Fibroblast of peridontal ligament (primary cell): ENCODE results near the gene ADAMTS9.

Experiments
- DNase-seq: peaks from one replicate; pipeline ENCODE4 v3.0.0-alpha.2; 2010; ENCODE audit errors: extremely low read depth

The ADAMTS9 gene

DNA sequence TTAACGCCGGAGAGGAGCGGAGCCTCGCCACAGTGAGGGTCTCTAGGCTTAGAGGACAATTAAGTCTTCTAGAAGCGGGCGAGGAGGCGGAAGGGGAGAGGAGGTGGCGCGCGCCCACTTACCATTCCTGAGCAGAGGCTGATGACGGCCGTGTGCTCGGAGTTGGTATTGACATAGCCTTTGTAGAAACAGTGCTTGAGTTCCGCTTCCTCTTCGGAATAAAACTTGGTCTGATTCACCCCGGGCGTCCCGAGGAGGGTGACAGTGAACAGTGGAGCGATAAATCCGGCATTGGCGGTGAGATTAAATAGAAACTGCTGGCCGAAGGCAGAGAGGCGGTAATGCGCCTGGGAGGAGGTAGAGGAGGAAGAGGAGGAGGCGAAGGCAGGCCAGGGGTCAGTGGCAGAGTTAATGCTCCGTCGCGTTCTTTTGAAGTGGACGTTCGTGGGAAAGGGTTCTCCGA, 1.3 kb downstream of the ADAMTS9 start:
- no peak for DNase-seq

- DNase-seq = peak; percentile 93
Observed at GRCh38 chr3:64685800-64686445, 1.9 kb downstream of the ADAMTS9 start.

DNA sequence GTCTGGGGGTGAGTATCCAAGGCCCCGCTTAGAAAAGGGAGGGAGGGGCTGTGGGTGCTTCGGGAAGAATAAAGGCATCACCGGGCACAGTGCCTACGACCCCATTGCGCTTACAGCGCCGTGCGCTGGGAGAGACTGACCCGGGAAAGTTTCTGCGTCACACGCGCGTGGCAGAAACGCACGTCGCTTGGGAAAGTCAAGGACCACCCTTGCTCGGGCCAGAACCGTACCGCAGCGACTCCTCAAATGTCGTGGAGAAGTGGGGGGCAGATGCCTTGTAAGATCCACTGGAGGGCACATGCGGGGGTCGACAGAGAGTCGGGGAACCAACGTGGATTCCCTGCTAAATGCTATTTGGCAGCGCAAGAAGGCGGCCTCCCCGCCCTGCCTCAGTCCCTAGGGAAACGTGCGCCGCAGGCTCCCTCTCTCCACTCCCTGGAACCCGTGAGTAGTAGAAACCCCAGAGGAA, 2.4 kb downstream of the ADAMTS9 start:
- DNase-seq = peak; percentile 72

- DNase-seq = peak; percentile 62
Observed at GRCh38 chr3:64684715-64685261, 3.0 kb downstream of the ADAMTS9 start.

DNA sequence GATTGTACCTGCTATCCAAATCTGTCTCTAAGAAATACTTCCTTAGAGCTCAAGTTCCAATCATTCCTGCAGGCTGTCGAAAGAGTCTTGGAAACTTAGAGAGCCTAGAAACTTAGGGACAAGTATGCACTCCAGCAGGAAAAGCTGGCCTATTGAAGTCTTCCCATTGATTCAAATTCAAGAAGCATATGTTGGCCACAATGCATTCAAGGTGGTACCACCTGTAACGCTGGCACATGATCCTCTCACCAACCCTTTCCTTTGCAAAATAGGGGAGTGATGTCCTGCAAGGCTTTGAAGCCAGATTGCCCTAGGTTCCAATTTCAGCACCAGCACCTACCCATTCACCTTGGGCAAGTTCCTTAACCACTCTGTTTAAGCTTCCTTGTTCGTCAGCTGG, 6.0 kb downstream of the ADAMTS9 start:
- DNase-seq = no peak

DNA sequence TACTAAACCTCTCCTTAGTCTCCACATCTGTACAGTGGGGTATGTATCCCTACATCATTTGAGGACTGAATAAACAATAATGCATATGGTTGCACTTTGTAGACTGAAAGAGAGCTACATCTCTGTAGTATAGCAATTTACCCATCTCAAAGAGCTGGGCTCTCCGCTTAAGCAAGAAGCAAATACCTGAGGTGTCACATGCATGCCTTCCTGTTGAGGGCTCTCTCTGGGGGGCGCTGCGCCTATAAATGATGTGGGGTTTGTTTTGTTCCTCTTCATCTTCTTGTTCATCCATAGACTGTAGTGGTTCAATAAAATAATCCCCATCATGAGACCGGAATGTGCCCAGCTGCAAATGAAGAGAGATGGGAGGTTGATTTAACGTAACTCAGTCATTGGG, 6.8 kb downstream of the ADAMTS9 start:
- no peak for DNase-seq

DNA sequence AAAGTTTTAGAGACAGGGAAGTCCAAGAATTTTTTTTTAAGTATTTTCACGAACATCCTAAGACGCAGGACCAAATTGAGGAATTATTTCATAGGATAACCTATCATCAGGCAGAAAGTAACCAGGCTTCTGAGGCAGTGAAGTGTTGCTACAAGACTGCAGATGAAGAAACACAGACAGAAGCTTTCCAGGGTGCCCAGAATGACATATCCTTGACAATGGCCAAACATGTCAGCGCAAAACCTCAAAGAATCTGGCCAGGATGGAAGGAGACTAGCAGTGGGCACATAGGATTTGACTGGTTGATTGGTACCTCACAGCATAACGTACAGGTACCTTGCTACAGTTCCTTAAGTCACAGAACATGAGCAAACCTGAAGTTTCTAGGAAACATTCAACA, 7.5 kb downstream of the ADAMTS9 start:
- no peak for DNase-seq

DNA sequence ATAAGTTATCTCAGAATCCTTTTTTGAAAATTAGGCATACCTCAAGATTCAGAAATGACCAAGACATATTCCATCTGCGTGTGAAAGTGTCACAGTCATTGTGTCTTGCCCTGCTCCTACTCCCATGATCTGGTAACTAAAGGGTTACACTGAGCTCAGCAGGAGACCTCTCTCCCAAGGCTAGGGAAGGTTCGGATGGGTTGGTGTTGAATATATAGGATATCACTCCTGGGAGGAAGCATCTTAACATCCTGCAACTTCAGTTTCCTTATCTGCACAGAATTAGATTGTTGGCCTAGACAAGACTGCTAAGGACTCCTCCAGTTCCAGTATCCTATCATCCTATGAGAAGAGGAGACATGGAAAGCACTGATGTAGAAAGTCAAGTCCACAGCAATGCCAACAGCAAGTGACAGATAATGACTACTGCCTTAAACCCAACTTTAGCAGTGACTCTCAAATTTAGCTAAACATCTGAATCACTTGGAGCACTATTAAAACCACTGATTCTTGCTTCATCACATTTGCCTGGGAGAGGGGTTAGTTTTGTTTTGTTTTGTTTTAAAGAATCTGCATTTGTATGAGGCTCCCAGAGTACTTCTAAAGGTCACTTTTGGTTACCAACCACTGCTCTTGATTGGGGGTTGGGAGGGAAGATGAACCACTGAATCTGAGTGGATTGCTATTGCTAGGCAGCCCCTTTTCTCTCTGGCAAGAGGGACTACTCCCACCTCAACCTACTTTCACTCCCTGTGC, 9.7 kb downstream of the ADAMTS9 start:
- DNase-seq = no peak

DNA sequence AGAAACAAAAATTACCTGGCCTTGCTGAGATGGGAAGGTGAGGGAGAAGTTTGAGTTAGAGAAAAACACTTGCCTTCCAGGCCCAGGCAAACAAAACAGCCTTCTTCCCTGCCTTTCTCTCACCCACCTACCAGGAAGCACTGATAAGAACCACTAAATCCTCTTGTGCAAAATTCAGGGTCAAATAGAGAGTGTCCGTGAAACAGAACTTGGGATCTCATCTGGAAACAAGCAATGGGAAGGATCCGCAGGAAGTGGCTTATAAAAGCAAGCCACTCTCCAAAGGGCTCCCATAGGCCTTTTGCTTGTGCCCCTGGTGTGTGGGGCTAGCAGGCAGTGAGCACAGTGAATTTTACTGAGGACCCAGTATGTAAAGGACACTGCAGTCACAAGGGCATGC, 11.0 kb downstream of the ADAMTS9 start:
- DNase-seq = no peak

- no peak for DNase-seq
Observed at GRCh38 chr3:64675687-64676247, 12.0 kb downstream of the ADAMTS9 start.

DNA sequence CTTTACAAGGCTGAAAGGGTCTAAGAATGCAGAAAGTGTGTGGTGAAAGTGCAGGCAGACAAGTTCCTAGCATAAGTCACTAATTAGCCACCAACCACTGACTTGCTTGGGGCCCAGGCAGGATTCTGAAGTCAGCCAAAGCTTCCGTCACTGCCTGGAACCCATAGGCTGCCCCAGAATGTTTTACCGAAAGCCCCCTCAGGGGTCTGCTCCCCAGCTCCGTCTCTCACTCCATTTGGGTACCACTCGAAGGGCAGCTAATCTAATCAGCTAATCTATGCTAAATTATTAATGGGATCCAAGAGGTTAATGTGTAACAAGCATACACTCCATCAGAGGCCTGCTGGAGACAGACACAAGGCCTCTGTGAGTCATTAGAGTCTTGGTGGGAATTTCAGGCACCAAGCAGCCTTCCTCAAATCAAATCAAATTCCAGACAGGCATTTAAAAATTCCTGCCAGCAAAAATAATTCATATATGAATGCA, 13.2 kb downstream of the ADAMTS9 start:
- peak; percentile 51 for DNase-seq

- no peak for DNase-seq
Observed at GRCh38 chr3:64673159-64673715, 14.6 kb downstream of the ADAMTS9 start.

- no peak for DNase-seq
Observed at GRCh38 chr3:64668582-64669510, 19.0 kb downstream of the ADAMTS9 start.

GRCh38 chr3:64667887-64668581, 19.8 kb downstream of the ADAMTS9 start:
- DNase-seq = no peak

GRCh38 chr3:64667138-64667537, 20.7 kb downstream of the ADAMTS9 start:
- DNase-seq = peak; percentile 28

GRCh38 chr3:64666171-64666588, 21.6 kb downstream of the ADAMTS9 start:
- DNase-seq = peak; percentile 38

- DNase-seq = no peak
Observed at GRCh38 chr3:64664397-64664796, 23.4 kb downstream of the ADAMTS9 start.

DNA sequence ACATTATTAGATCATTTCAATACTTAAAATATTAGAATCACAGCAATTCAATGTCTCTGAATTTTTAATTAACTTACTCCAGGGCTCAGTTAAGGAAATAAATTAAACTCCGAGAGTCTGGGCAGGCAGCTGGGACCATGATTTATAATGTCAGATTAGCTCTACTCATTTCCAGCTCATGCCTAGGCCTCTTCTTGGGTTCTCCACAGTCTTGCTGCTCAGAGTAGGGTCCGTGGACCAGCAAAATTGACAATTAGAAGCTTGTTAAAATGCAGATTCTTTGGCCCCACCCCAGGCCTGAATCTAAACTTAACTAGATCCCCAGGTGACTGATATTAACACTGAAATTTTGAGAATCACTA, 28.2 kb downstream of the ADAMTS9 start:
- no peak for DNase-seq

DNA sequence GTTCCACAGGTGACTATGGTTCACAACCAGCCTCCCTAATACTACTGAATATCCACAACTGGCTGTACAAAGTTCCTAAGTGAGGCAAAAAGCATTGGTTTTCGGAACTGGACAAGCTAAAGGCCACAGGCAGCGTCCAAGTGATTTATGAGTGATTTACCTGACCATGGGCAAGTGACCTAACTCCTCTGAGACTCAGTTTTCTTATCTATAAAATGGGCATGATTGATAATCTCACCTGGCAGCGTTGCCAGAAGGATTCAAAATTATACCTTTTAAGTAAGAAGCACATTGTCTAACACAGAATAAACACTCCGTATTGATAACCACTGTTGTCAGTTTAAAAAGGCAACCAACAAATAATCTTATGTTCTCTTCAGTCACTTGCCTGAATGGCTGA, 29.8 kb downstream of the ADAMTS9 start:
- DNase-seq = no peak

- no peak for DNase-seq
Observed at GRCh38 chr3:64656544-64656943, 31.3 kb downstream of the ADAMTS9 start.
